ENCODE results near the gene ULBP1.
"Not testable (repeated sequence)": the region's sequence is repeated elsewhere in the genome, so short reads cannot be mapped to it uniquely, and the experiment has no call there.

The ULBP1 gene

GRCh38 chr6:150008588-150008987 is 44.8 kb downstream of the ULBP1 start:
- no peak for DNase-seq

GRCh38 chr6:150012846-150013784 is 49.4 kb downstream of the ULBP1 start:
- not testable (repeated sequence) for DNase-seq

- not testable (repeated sequence) for DNase-seq
Observed at GRCh38 chr6:150013785-150014622, 50.3 kb downstream of the ULBP1 start.

GRCh38 chr6:150014623-150015280 is 51.0 kb downstream of the ULBP1 start:
- DNase-seq: not testable (repeated sequence)

GRCh38 chr6:150015281-150016001 is 51.7 kb downstream of the ULBP1 start:
- not testable (repeated sequence) for DNase-seq

- peak; percentile 47 for DNase-seq
Observed at GRCh38 chr6:150016324-150017185, 52.8 kb downstream of the ULBP1 start.

- DNase-seq: not testable (repeated sequence)
Observed at GRCh38 chr6:150017186-150017521, 53.4 kb downstream of the ULBP1 start.

- DNase-seq: no peak
Observed at GRCh38 chr6:150018846-150019580, 55.3 kb downstream of the ULBP1 start.

- DNase-seq: not testable (repeated sequence)
Observed at GRCh38 chr6:150021870-150022269, 58.1 kb downstream of the ULBP1 start.
